HG02884 (cell line): ENCODE results near the gene SLC19A2.
A peak's percentile ranks its signal among the peaks of the same experiment; 100 is the strongest.

Experiments
- ATAC-seq: cut with Tn5 transposase; IDR thresholded peaks from one replicate; pipeline ENCODE4 v1.9.1; 2021; ENCODE audit warnings: mild to moderate bottlenecking, moderate library complexity; ENCODE audit not compliant: unreplicated experiment

The SLC19A2 gene

DNA sequence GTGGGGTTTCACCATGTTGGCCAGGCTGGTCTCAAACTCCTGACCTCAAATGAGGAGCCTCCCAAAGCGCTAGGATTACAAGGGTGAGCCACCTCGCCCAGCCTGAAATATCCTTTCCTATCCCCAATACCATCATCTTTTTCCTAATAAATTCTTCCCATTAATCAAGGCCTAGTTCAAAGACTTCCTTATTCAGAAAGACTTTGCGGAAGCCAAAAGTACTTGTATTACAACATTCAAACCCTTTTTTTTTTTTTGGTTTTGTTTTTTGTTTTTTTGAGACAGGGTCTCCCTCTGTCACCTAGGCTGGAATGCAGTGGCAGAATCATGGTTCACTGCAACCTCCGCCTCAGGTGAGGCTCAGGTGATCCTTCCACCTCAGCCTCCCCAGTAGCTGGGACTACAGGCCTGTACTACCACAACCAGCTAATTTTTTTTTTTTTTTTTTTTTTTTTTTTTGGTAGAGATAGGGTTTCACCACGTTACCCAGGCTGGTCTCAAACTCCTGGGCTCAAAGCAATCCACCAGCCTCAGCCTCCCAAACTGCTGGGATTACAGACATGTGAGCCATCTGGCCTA, 7.6 kb downstream of the SLC19A2 start:
- ATAC-seq: no peak

DNA sequence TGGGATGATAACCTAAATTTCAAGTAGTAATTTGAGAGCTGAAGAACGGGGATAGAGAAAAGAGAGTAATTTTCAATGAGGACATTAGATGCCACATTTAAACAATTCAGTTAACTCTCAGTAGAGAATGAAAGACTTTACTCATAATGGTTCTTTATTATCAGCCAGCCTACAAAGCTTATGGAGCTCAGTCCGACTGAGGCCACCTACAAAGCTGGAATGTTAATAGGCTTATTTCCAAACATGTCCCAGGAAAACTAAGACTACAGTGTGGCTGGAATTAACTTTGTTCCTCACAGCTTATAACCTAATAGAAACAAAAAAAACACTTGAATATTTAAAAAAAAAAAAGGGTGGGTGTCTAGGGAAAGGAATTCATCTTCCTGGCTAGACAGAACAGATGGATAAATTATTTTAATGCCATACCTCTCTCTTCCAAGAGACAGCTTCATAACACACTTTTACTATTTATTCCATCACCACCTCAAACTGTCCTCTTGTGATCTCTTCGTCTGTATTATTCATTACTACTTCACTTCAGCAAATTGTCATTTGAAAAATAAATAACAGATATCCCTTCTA, 9.8 kb downstream of the SLC19A2 start:
- no peak for ATAC-seq

GRCh38 chr1:169474302-169474995, 11.3 kb downstream of the SLC19A2 start:
- no peak for ATAC-seq

DNA sequence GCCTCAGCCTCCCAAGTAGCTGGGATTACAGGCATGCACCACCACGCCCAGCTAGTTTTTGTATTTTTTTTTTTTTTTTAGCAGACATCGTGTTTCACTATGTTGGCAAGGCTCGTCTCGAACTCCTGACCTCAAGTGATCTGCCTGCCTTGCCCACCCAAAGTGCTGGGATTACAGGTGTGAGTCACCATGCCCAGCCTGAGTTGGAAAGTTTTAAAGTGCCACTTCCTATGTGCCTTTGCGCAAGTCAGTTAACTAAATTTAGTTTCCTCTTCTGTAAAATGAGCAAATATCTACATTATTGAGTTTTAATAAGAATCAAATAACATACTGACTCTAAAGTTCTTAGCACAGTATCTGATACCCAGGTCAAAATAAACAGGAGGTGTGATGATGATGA, 12.4 kb downstream of the SLC19A2 start:
- ATAC-seq: no peak

DNA sequence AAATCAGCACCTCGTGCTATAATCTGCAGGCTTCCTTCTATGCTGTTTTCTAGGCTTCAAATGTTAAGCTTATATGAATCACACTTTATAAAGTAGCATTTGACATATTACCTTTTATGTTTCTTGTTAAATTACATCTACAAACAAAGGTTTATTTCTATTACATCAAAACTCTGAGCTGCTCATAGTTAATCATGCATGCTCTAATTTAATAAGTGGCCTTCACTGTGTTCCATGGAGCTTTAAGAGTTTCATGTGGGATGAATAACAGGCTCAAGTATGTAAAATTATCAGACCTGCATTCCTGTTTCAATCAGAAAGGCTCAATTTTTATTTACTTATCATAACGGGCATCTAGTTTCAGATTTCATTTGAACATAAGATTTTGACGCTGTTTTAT, 13.0 kb downstream of the SLC19A2 start:
- ATAC-seq: no peak

DNA sequence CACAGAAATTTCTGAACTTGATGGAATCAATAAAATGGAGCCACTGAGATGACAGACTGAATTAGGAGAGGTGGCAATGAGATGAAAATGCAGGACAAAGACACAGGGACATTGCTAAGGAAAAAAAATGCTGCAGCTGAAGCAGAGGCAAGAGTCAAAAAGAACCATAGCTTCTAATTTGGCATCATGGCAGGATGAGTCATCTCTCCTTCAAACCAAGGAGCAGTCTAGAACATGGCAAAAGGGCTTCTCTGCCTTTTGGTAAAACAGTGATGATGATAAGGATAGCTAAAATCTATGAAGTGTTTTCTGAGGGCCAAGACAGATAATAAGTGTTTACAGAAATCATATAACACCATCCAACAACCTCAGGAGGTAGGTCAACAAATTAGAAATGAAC, 16.8 kb downstream of the SLC19A2 start:
- no peak for ATAC-seq

GRCh38 chr1:169466259-169467230, 19.2 kb downstream of the SLC19A2 start:
- no peak for ATAC-seq

DNA sequence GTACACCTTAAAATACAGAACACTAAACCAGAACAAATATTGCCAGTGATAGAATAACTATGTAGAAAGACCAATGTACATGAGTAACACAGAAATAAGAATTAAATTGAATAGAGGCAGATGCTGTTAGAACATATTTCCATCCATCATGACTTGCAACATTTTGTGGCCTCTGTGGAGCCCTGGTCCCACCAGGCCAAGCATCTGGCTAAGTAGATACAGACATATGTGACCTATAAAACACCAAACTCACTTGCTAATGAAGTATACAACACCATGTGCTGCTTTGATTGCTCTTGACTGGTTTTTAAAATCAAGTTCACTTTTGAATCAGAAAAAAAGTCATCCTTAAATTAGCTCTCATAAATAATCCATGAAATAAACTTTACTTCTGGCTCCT, 20.5 kb downstream of the SLC19A2 start:
- no peak for ATAC-seq

DNA sequence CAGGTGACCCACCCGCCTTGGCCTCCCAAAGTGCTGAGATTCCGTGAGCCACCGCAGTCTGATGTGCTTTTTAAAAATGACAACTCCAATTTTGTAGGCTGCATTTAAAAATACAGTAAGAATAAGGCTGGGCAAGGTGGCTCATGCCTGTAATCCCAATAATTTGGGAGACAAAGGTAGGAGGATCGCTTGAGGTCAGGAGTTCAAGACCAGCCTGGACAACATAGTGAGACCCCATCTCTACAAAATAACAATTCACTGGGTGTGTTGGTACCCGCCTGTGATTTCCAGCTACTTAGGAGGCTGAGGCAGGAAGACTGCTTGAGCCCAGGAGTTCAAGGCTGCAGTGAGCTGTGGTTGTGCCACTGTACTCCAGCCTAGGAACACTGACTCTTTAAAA, 23.4 kb downstream of the SLC19A2 start:
- no peak for ATAC-seq

- ATAC-seq: no peak
Observed at GRCh38 chr1:169461390-169462000, 24.2 kb downstream of the SLC19A2 start.

DNA sequence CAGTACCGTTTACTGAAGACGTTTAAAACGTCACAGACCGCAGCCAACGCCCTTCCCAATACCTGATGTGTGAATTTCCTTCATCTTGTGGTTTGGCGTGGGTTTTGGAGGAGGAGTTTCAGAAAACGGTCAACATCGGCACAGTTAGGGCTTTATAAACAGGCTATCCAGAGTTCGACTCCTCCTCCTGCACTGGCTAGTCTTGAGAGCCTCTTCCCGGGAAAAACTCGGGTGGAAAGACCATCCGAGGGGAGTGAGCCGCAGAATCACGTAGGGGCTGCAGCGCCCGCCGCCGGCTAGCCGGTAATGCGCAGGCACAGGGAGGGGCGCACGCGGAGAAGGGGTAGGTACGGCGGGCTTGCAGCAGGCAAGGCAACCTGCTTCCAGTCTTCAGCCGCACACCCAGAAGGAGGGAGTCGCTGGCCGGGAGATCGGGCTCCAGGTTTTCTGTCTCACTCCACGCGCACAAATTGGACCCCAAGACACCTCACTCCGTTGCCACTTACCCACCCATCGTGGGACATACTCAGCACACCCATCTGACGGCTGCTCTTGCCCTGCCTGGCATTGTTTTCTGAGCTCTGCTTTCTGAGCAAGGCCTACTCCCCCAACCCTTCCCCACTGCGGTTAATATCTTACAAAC, 25.4 kb downstream of the SLC19A2 start:
- ATAC-seq: no peak

DNA sequence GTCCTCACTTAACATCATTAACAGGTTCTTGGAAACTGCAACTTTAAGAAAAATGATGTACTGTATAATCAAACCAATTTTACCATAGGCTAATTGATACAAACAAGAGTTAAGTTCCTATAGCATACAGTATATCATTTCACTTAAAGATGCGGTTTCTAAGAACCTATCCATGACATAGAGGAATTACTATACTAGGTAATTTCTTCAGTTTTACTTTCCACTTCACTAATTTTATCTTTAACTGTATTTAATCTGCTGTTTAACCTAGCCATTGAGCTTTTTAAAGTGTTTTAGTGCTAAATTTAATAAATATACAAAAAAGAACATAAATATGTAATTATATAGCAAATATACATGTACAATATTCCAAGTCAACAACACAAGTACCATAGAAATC, 28.3 kb downstream of the SLC19A2 start:
- ATAC-seq: no peak

DNA sequence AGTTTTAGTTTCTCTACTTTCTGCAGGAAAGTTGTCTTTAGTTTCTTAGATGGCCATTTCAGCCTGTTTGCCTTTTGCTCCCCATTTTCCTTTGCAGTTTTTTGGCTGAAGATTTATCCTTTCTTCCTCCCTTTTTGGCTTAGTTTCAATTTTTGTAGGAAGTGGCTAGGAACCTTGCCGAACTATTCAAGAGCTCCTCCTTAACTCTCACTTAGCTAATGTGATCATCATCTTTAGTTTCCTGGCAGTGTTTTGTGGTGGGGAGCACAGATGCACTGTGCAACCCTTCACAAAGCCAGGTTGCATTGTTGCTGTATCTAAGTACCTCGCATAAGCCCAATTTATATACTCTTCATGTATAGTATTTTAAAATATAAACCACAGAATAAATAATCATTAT, 29.7 kb downstream of the SLC19A2 start:
- ATAC-seq: no peak

DNA sequence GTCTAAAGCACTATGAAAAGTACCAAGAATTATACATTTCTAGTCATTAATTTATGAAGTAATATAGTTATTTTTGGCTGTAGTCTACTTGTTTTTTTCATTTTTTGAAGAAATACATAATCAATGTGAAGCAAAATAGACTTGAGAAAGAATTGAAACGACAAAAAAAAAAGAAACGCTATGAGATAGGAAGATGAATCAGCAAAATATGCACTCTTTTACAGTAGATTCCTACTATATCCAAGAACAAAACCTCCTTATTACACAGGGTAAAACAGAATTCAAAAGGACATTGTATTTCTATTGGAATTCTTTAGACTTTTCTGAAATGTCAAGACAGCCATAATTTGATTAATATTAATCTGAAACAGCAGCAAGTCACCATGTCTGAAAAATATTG, 32.8 kb downstream of the SLC19A2 start:
- ATAC-seq: no peak

DNA sequence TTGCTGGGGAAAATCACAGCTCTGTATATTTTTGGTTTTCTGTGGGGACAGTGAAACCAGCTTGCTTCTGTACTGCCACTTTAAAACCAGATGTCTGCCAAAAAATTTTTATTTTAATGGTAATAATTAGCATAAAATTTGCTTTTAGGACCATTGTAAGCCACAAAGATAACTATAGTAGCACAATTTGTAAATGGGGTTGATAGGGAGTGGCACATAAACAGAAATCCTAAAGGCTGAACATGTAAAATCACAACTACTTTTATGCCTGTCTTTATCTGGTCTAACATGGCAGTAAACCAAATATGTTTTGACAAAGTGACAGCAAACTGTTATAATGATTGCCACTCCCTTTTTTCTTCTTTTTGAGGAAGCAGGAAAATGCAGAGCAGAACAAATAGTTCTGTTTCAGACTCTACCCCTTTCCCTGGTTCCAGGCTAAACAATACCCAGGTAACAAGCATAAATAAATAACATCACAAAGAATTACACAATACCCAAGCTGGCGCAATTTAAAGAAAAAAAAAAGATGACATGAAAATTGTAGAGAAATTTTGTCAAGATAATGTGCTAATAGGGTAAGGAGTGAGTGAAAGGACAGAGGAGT, 34.4 kb downstream of the SLC19A2 start:
- ATAC-seq: no peak

- ATAC-seq: no peak
Observed at GRCh38 chr1:169443923-169444322, 41.8 kb downstream of the SLC19A2 start.

DNA sequence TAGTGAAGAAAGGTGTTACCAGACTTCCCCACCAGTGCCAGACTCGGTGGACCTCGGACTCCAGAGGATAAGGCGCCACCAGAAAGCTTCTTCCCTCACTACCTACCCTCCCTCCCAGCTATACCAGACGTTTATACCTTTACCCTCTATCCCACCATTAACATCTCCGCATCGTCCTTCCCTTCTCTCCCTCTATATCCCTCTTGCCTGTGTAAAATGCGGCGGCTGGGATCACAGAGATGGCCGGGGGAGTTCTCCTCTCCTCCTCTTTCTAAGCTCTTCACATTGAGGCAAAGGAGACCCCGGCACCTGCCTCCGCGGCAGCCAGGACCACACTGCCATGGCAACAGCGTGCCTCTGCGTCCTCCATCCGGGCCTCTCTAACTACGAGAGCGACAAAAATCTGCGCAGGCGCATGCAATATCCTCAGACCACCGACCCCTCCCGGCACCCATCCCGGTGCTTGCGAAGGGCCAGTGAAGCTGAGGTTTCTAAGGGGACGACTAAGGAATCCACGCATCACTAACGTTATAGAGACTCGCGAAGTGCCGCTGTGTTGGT, 58.6 kb downstream of the SLC19A2 start, which contains the start of gene CCDC181:
TSS of gene CCDC181 (minus strand) at position 394 of the 561 bp plus-strand sequence. CDS start 2,547 bp downstream, outside the sequence.
- peak; percentile 98 for ATAC-seq

- no peak for ATAC-seq
Observed at GRCh38 chr1:169426174-169426705, 59.5 kb downstream of the SLC19A2 start.

DNA sequence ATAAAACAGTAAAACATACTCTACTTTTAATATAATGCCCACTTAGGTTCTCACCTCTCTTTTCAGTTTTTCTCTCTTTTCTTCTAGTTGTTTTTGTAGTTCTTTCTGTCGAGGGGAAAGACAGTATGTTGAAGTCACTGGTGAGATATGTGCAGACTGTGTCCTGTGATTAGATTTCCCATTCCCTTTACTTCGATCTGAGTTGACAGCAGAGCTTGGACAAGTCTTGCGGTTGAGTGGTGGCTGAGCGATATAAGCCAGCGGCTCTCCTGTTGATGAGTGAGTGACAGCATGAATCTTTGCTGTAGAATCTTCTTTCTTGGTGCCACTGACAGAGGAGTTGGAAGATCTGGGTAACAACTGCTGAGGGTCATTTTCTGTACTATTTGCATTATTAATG, 64.4 kb downstream of the SLC19A2 start:
- no peak for ATAC-seq
